NCI-H82 treated with DMSO at 0.1 percent for 48 hours (cell line): ENCODE results near the gene RTF2.
A peak's percentile ranks its signal among the peaks of the same experiment; 100 is the strongest.
"Not testable (repeated sequence)": the region's sequence is repeated elsewhere in the genome, so short reads cannot be mapped to it uniquely, and the experiment has no call there.

Experiments used
- DNase-seq: peaks from one replicate; lab custom pipeline; 2025; ENCODE audit not compliant: unreplicated experiment; lab: John Stamatoyannopoulos, UW

The RTF2 gene

DNA sequence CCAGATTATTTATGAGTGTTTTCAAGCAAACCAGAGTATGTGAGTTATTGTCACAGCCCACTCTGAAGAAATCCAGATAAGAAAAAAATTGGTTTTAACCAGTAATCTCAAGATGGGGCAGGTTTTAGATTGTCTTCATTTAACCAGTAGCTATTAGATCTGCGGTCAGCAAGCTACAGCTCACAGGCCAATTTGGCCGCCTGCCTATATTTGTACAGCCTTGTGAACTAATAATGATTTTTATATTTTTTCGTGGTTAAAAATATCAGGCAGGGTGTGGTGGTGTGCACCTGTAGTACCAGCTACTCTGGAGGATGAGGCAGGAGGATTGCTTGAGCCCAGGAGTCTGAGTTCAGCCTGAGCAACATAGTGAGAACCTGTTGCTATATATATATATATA is 69.6 kb downstream of the RTF2 start:
- DNase-seq, result no peak

DNA sequence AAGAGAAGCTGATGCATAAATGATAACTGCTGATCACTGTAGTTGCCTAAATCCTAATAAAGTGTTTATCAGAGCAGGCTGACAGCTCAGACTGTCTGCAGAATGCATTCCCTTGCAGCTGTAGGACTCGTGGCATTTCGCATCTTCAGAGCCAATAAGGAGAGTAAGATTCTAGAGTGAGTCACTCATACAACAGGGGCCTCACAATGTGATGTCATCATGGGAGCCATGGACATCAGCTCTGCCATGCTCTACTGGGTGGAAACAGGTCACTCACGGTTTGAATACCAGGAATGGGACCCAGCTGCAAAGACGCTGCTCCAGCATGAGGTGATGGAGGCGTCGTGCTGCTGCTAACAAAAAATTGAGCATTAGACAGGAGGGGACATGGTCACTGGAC is 72.0 kb downstream of the RTF2 start:
- DNase-seq, result no peak

DNA sequence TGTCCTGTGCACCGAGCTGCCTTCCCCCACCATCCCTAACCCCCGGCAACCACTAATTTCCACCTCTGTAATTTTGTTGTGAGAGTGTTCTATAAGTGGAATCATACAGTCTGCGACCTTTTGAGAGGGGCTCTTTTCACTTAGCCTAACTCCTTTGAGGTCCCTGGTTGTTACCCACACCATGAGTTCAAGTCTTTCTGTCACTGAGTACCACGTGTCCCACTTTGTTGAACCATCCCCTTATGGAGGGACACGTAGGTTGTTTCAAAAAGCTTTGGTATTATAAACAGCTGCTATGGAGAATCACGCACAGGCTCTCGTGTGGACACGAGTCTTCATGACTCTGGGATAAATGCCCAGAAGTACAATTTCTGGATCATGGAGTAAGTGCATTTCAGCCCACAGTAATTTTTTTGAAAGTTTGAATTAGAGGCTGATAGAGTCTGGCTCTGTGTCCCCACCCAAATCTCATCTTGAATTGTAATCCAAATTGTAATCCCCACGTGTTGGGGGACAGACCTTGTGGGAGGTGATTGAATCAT is 74.1 kb downstream of the RTF2 start:
- no peak for DNase-seq

DNA sequence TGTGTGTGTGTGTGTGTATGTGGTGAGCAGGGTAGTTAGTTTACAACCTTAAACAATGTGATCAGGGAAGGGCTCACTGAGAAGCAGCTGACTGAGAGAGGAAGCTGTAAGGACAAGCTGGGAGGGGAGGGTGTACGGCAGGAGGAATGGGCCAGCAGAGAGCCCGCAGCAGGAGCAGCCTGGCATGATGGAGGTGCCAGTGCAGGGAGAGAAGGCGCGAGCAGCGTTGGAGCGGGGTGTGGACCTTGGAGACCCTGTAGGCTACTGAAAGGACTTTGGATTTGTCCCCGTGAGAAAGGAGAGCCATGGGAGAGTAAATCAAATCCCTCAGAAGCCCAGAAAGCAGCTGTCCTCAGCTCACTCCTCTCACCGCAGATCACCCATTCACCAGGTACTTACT is 83.1 kb downstream of the RTF2 start:
- no peak for DNase-seq

DNA sequence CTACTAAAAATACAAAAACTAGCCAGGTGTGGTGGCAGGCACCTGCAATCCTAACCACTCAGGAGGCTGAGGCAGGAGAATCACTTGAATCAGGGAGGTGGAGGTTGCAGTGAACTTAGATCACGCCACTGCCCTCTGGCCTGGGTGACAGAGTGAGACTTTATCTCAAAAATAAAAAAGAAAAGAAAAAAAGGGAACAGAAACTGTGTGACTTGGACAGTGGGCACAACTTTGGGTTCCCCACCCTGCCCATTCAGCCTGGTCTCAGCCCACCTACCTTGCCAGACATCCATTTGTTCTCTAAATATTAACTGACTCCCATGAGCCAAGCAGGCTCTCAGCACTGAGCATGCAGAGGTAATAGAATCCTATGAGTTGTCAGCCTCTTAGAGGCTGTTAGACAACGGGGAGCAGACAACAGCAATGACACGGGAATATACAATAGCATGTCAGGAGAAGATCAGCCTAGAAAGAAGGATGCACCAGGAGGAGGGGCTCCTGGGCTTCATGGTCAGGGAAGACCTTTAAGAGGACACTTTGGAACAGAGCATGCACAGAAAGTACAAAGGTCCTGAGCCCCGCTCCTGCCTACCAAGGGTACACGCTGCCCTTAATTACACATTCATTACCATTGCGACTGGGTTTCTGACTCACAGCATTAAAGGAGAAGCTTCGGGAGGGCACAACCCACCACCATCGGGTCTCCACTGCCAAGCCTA is 84.6 kb downstream of the RTF2 start:
- DNase-seq, result no peak

GRCh38 chr20:56554869-56555268 is 86.4 kb downstream of the RTF2 start:
- peak; percentile 80 for DNase-seq

GRCh38 chr20:56558968-56559367 is 90.5 kb downstream of the RTF2 start:
- DNase-seq, result no peak

DNA sequence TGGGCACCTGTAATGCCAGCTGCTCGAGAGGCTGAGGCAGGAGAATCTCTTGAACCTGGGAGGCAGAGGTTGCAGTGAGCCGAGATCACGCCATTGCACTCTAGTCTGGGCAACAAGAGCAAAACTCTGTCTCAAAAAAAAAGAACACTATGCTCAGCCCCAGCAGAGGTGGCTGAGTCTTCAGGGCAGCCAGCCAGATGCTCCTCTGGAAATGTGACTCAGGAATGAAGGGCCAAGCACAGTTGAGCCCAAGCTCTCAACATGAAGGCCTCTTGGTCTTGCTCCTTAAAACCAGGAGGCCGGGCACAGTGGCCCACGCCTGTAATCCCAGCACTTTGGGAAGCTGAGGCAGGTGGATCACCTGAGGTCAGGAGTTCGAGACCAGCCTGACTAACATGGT is 96.1 kb downstream of the RTF2 start:
- DNase-seq, result not testable (repeated sequence)

DNA sequence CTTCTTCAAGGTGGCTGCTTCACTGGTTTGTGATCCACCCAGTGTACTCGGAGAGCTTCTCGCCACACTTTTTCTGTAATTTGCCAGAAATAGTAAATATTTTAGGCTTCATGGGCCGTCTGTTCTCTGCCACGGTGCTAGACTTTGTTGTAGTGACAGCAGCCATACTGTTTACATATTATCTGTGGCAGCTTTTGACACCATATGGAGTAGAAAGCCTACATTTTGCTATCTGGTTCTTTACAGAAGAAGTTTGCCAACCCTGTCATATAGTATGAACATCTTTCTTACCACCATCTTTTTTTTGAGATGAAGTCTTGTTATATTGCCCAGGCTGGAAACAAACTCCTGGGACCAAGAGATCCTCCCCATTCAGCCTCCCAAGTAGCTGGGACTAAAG is 97.1 kb downstream of the RTF2 start:
- no peak for DNase-seq

GRCh38 chr20:56566621-56567020 is 98.2 kb downstream of the RTF2 start:
- peak; percentile 48 for DNase-seq
